Subcutaneous abdominal adipose tissue (tissue), 5 donors: ENCODE data around the gene RBM20.

Source experiments
- H3K27ac ChIP-seq: one replicate; pipeline ENCODE4 v1.7.0; 2013; ENCODE audit warnings: low read depth, mild to moderate bottlenecking, inconsistent platforms, low read length, moderate library complexity
- H3K27me3 ChIP-seq, 5 donors: one replicate each; pipeline ENCODE4 v1.7.0; 2013; ENCODE audit warnings: low read length in 5 of 5, inconsistent platforms in 1 of 5; ENCODE audit not compliant: control insufficient read depth in 5 of 5, insufficient read depth in 4 of 5
- H3K36me3 ChIP-seq, 5 donors: one replicate each; pipeline ENCODE4 v1.7.0; 2013; ENCODE audit warnings: low read length in 5 of 5; ENCODE audit not compliant: control insufficient read depth in 5 of 5, insufficient read depth in 5 of 5
- H3K4me1 ChIP-seq, 5 donors: one replicate each; pipeline ENCODE4 v1.7.0; 2013; ENCODE audit warnings: low read length in 5 of 5, mild to moderate bottlenecking in 3 of 5, moderate library complexity in 1 of 5; ENCODE audit not compliant: control insufficient read depth in 5 of 5, insufficient read depth in 5 of 5
- H3K4me3 ChIP-seq, 5 donors: one replicate each; pipeline ENCODE4 v1.7.0; 2013; ENCODE audit warnings: low read length in 5 of 5, low read depth in 1 of 5
- H3K9ac ChIP-seq, 5 donors: one replicate each; pipeline ENCODE4 v1.7.0; 2013; ENCODE audit warnings: low read length in 5 of 5, mild to moderate bottlenecking in 4 of 5, moderate library complexity in 3 of 5
- H3K9me3 ChIP-seq, 5 donors: one replicate each; pipeline ENCODE4 v1.7.0; 2013; ENCODE audit warnings: low read length in 5 of 5; ENCODE audit not compliant: control insufficient read depth in 5 of 5
- donor health status: healthy.
- donor health status: healthy.
- donor health status: healthy.
- donor health status: healthy.
- donor health status: healthy.

The RBM20 gene

DNA sequence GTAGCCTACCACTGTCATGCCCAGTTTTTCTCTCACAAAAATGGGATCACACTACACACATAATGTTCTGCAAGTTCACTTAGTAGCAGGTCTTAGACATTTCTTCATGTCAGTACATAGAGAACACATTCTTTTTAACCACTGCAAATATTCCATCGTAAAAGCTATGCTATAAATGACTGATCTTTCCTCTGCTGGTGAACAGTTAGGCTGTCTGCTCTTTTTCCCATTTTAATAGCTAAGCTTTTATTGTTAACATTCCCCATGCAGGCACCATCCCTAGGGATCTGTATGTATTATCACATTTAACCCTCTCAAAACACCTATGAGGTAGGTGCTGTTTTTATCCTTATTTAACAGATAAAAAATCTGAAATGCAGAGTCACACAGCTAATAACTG, 181.4 kb downstream of the RBM20 start:
- Histone ChIP-seq H3K27me3 (no peaks in the 10 kb centered on the region), H3K9ac (no peak overlapping the region), H3K4me1 (peaks cover 14 to 43% (median 26%) of the 10 kb centered on the region in 5 donors), H3K4me3 (no peak overlapping the region), H3K36me3 (no peaks in the 10 kb centered on the region), H3K9me3 (no peaks in the 10 kb centered on the region), H3K27ac (no peak overlapping the region)

- Histone ChIP-seq H3K36me3 (no peaks in the 10 kb centered on the region), H3K4me1 (peaks cover 1 to 24% (median 7%) of the 10 kb centered on the region in 5 donors), H3K27me3 (no peaks in the 10 kb centered on the region), H3K9me3 (no peaks in the 10 kb centered on the region), H3K27ac (no peak overlapping the region), H3K9ac (no peak overlapping the region), H3K4me3 (no peak overlapping the region)
These were observed 183.3 kb downstream of the RBM20 start for GRCh38 chr10:110827410-110827809.

DNA sequence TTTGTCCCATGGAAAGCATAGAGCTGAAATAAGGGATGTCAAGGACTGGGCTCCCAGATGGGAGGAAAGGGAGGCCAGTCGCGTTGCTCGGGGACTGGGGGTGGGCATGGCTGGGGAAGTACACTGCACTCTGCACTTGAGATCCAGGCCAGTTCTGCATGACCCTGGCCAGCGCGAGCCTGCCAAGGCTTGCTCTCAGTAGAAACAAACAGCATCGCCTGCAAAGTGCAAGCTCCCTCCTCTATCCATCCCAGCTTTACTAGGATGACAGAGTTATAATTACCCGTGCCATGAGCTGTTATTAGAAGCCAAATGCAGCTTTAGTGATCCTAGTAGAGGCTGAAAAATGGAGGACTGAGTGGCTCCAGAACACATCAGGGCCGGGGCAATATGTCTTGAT, 183.7 kb downstream of the RBM20 start:
- H3K27ac ChIP-seq, result no peak overlapping the region
- no peaks in the 10 kb centered on the region for H3K36me3 ChIP-seq
- H3K9ac ChIP-seq, result no peak overlapping the region
- H3K4me1 ChIP-seq, result peaks cover 0 to 19% (median 4%) of the 10 kb centered on the region in 5 donors
- H3K4me3 ChIP-seq, result no peak overlapping the region
- no peaks in the 10 kb centered on the region for H3K27me3 ChIP-seq
- no peaks in the 10 kb centered on the region for H3K9me3 ChIP-seq

GRCh38 chr10:110828525-110828924, 184.4 kb downstream of the RBM20 start:
- Histone ChIP-seq H3K4me3 (no peak overlapping the region), H3K9ac (no peak overlapping the region), H3K9me3 (no peaks in the 10 kb centered on the region), H3K27ac (no peak overlapping the region), H3K4me1 (peaks cover 0 to 14% (median 4%) of the 10 kb centered on the region in 5 donors), H3K36me3 (no peaks in the 10 kb centered on the region), H3K27me3 (no peaks in the 10 kb centered on the region)

GRCh38 chr10:110829721-110830410, 185.7 kb downstream of the RBM20 start:
- Histone ChIP-seq H3K9me3 (no peaks in the 10 kb centered on the region), H3K27ac (no peak overlapping the region), H3K4me3 (no peak overlapping the region), H3K4me1 (peaks cover 0 to 14% (median 4%) of the 10 kb centered on the region in 5 donors), H3K36me3 (no peaks in the 10 kb centered on the region), H3K9ac (no peak overlapping the region), H3K27me3 (no peaks in the 10 kb centered on the region)

- Histone ChIP-seq H3K4me1 (peaks cover 2 to 11% (median 10%) of the 10 kb centered on the region in 5 donors), H3K27me3 (no peaks in the 10 kb centered on the region), H3K36me3 (no peaks in the 10 kb centered on the region), H3K9me3 (no peaks in the 10 kb centered on the region), H3K9ac (no peak overlapping the region), H3K4me3 (no peak overlapping the region), H3K27ac (no peak overlapping the region)
These were observed 189.3 kb downstream of the RBM20 start for GRCh38 chr10:110833234-110833940.

DNA sequence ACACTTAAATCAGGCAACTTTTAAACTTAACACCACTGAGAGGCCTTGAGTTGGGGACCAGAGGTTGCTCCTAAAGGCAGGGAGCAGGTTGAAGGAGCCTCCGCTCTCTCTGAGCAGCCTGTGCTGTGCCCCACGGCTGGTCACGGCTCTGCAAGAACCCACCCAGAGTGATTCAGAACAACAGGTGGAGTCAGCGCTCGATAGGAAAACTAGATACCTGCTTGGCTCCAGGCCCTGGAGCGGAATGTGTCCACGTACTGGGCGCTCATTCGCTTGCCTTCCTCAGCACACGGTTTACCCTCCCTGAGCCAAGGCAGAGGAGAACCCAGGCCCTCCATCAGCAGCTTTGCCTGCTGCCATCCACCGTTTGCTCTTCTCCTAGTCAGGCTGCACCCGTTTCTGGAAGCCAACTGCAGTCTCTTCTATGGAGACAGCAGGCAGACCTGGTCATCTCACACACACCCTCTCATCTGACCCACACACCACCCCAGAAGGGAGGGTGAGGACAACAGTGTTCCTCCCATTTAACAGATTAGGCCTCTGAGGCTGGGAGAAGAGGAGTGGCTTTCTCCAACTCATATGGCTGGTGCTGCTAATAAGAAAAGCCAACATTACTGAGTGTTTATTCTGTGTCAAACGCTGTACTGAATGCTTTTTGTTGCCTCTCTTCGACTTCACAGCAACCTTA, 189.9 kb downstream of the RBM20 start:
- H3K27me3 ChIP-seq, result no peaks in the 10 kb centered on the region
- peaks cover 2 to 11% (median 10%) of the 10 kb centered on the region in 5 donors for H3K4me1 ChIP-seq
- H3K4me3 ChIP-seq, result no peak overlapping the region
- H3K9ac ChIP-seq, result no peak overlapping the region
- H3K9me3 ChIP-seq, result no peaks in the 10 kb centered on the region
- no peak overlapping the region for H3K27ac ChIP-seq
- H3K36me3 ChIP-seq, result no peaks in the 10 kb centered on the region

DNA sequence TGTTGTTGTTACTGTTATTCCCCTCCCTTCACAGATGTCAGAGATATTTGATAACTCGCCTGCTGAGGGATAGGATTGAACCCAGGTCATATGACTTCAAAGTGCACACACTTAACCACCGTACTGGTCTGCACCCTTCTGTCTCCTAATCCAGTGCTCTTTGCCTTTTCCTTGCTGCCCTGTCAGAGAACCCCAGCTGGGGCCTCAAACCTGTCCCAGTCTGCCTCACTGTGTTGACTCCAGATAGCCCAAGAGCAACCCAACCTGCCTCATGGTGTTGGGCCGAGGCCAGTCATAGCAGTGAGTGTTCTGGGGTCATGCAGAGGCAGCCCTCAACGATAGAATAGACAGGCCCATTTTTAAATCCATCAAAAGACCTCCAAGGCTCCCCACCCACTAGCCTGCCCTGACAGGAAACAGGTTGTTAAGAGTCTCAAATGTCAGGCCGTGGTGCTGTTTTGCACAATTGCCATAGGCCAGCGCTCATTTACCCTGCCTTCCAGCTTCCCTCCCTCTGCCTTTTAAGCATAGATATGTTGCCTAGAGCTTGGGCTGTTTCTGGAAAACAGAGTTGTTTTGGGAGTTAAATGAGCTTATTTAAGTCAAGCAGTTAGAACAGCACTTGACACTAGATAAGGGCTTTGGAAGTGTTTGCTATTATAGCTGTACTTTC, 190.6 kb downstream of the RBM20 start:
- Histone ChIP-seq H3K27ac (no peak overlapping the region), H3K4me1 (peaks cover 2 to 11% (median 10%) of the 10 kb centered on the region in 5 donors), H3K36me3 (no peaks in the 10 kb centered on the region), H3K9ac (no peak overlapping the region), H3K9me3 (no peaks in the 10 kb centered on the region), H3K27me3 (no peaks in the 10 kb centered on the region), H3K4me3 (no peak overlapping the region)

GRCh38 chr10:110835841-110836240, 191.7 kb downstream of the RBM20 start:
- Histone ChIP-seq H3K9ac (no peak overlapping the region), H3K36me3 (no peaks in the 10 kb centered on the region), H3K4me1 (peaks cover 2 to 19% (median 16%) of the 10 kb centered on the region in 5 donors), H3K27me3 (no peaks in the 10 kb centered on the region), H3K27ac (no peak overlapping the region), H3K4me3 (no peak overlapping the region), H3K9me3 (no peaks in the 10 kb centered on the region)
